Immature natural killer cell (primary cell): ENCODE results near the gene XNDC1N. TPM values are rescaled to one million over a fixed set of nuclear protein-coding genes. Genes with fewer than 3 reads are reported as not detected.

Experiments used
- DNase-seq, 3 donors: peaks; one replicate each; pipeline ENCODE4 v3.0.0; 2022; ENCODE audit warnings: mixed read lengths in 1 of 3
- H3K27ac Mint-ChIP-seq, 6 donors: one replicate each; pipeline ENCODE4 v1.8.0; 2020; ENCODE audit warnings: mixed read lengths in 6 of 6, mild to moderate bottlenecking in 5 of 6, inconsistent platforms in 4 of 6, moderate library complexity in 3 of 6
- H3K27me3 Mint-ChIP-seq, 3 donors: one replicate each; pipeline ENCODE4 v1.8.0; 2020 to 2021; ENCODE audit warnings: low read depth in 3 of 3, mild to moderate bottlenecking in 3 of 3, mixed read lengths in 3 of 3, moderate library complexity in 3 of 3, inconsistent platforms in 1 of 3
- H3K36me3 Mint-ChIP-seq, 3 donors: one replicate each; pipeline ENCODE4 v1.8.0; 2020; ENCODE audit warnings: mixed read lengths in 3 of 3, inconsistent platforms in 2 of 3, mild to moderate bottlenecking in 2 of 3
- H3K4me1 Mint-ChIP-seq, 2 donors: one replicate each; pipeline ENCODE4 v1.8.0; 2020; ENCODE audit warnings: inconsistent platforms in 2 of 2, mild to moderate bottlenecking in 2 of 2, mixed read lengths in 2 of 2, moderate library complexity in 1 of 2
- H3K4me3 Mint-ChIP-seq, 5 donors: one replicate each; pipeline ENCODE4 v1.8.0; 2020; ENCODE audit warnings: mild to moderate bottlenecking in 5 of 5, mixed read lengths in 5 of 5, inconsistent platforms in 3 of 5, moderate library complexity in 3 of 5
- H3K9me3 Mint-ChIP-seq, 6 donors: one replicate each; pipeline ENCODE4 v1.8.0; 2020; ENCODE audit warnings: mild to moderate bottlenecking in 6 of 6, mixed read lengths in 6 of 6, inconsistent platforms in 4 of 6, moderate library complexity in 3 of 6
- polyA plus RNA-seq, 3 donors: library from polyadenylated mRNA; unstranded; fragments of 300-500 nt; fragmentation: Illumina TruSeq; gene quantifications; one replicate each; pipeline ENCODE4 v1.2.3, GENCODE V29; 2021

XNDC1N gene
- polyA plus RNA-seq, 3 donors from 2014 or later, result 4.0 to 5.0 (median 4.5) TPM

DNA sequence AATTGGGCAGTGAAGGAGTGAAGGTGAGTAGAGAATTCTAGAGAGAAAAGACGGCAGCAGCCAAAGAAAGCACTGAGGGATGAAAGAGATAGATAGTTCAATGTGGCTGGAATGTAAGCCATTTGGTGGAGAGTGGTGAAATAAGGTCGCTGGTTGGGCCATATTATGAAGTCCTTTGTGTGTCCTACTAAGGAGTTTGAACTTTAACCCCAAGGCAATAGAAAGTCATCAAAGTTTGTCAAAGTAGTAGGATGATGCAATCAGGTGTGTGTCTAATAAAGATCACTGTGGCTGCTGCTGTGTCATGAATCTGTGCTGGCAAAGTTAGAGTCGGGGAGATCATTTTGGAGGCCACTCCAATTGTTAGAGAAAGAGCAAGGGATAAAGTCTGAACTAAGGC, 19.1 kb upstream of the XNDC1N start:
- H3K36me3 Mint-ChIP-seq, result peaks cover 0 to 4% (median 0%) of the 10 kb centered on the region in 3 donors
- H3K9me3 Mint-ChIP-seq, result no peaks in the 10 kb centered on the region
- H3K27me3 Mint-ChIP-seq, result no peaks in the 10 kb centered on the region
- H3K27ac Mint-ChIP-seq, result no peak overlapping the region
- peaks cover 11 to 36% of the 10 kb centered on the region in 2 donors for H3K4me1 Mint-ChIP-seq
- DNase-seq, result no peak
- no peak overlapping the region for H3K4me3 Mint-ChIP-seq

DNA sequence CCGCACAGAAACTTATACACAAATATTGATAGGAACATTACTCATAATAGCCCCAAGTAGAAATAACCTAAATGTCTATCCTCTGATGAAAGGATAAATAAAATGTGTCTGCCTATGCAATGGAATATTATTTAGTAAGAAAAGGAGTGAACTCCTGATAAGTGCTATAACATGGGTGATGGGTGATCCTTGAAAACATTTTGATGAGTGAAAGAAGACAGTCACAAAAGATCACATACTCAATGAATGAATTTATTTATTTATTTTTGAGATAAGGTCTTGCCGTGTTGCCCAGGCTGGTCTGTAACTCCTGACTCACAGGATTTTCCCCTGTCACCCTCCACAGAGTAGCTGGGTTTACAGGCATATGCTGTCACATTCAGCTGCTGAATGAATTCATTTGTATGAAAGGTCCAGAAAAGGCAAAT, 17.8 kb upstream of the XNDC1N start:
- H3K27me3 Mint-ChIP-seq, result no peaks in the 10 kb centered on the region
- no peak overlapping the region for H3K4me3 Mint-ChIP-seq
- no peaks in the 10 kb centered on the region for H3K9me3 Mint-ChIP-seq
- no peak for DNase-seq
- no peak overlapping the region for H3K27ac Mint-ChIP-seq
- H3K4me1 Mint-ChIP-seq, result peaks cover 11 to 36% of the 10 kb centered on the region in 2 donors
- peaks cover 0 to 4% (median 0%) of the 10 kb centered on the region in 3 donors for H3K36me3 Mint-ChIP-seq

DNA sequence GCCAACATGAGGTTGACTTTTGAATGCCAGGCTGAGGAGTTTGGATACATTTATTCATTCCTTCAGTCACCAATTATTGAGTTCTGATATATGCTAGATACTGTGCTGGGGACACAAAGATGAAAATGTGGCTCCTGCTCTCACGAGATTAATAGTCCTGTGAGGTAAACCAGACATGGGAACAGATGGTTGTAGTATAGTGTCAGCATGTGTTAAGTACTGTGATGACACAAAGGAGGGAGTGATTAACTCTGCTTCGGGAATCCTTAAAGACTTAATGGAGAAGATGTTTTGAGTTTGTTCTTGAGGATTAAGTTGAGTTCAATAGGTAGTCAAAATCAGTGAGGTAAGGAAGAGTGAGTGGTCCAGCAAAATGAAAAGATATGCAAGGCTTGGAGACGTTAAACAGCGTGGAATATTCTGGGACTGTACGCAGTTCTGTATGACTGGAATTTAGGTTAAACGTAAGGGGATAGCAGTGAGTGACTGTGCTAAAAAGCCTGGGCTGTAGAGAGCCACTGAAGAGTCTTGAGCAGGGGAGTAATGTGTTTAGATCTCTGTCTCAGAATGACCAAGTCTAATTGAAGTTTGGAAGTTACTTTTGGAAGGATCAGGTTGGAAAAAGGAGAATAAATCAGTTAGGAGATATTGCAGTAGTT, 12.3 kb upstream of the XNDC1N start:
- Mint-ChIP-seq H3K4me1 (peaks cover 4 to 11% of the 10 kb centered on the region in 2 donors), H3K27me3 (peaks cover 0 to 2% (median 0%) of the 10 kb centered on the region in 3 donors), H3K36me3 (peaks cover 0 to 4% (median 0%) of the 10 kb centered on the region in 3 donors), H3K27ac (no peak overlapping the region), H3K4me3 (no peak overlapping the region), H3K9me3 (no peaks in the 10 kb centered on the region)
- DNase-seq, result no peak

DNA sequence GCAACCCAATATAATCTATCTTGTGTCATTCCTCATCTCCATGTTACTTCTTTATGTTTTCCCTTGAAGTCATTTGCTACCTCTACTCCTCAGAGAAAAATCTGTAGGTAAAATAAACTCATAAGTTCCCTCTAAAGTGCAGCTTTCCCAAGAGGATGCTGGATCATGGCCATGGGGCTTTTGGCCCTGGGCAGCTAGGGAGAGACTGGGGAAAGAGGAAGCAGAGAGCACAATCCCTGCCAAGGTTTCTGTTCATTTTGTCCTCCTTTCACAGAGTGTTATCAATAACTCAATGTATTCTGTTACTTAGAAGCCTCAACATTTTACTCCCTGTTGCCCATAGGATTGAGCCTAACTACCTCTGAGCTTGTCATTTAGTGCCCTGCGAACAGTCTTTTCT, 9.4 kb upstream of the XNDC1N start:
- Mint-ChIP-seq H3K27me3 (peaks cover 0 to 2% (median 0%) of the 10 kb centered on the region in 3 donors), H3K4me1 (peaks cover 14% of the 10 kb centered on the region in 2 donors), H3K27ac (no peak overlapping the region), H3K36me3 (peaks cover 0 to 4% (median 0%) of the 10 kb centered on the region in 3 donors), H3K4me3 (no peak overlapping the region), H3K9me3 (no peaks in the 10 kb centered on the region)
- DNase-seq, result no peak

DNA sequence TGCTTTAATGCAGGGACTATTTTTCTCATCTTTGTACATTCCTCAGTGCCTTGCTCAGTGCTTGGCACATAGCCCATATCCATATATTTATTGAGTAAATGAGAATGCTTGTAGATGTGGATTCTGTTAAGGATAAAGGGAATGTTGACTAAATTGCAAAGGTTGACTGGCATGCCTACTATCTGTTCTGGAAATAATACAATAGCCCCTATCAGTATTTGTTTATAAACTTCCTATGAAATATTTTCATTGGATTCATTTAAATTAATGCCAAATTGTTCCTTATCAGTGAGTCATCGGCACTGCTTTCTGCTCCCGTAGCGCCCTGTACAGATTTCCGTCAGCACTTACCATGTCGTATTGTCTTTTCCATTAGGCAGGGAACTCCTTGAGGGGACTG, 8.4 kb upstream of the XNDC1N start:
- DNase-seq, result no peak
- Mint-ChIP-seq H3K4me1 (peaks cover 14 to 20% of the 10 kb centered on the region in 2 donors), H3K27ac (no peak overlapping the region), H3K9me3 (no peaks in the 10 kb centered on the region), H3K4me3 (no peak overlapping the region), H3K36me3 (peaks cover 0 to 4% (median 0%) of the 10 kb centered on the region in 3 donors), H3K27me3 (peaks cover 0 to 2% (median 0%) of the 10 kb centered on the region in 3 donors)

DNA sequence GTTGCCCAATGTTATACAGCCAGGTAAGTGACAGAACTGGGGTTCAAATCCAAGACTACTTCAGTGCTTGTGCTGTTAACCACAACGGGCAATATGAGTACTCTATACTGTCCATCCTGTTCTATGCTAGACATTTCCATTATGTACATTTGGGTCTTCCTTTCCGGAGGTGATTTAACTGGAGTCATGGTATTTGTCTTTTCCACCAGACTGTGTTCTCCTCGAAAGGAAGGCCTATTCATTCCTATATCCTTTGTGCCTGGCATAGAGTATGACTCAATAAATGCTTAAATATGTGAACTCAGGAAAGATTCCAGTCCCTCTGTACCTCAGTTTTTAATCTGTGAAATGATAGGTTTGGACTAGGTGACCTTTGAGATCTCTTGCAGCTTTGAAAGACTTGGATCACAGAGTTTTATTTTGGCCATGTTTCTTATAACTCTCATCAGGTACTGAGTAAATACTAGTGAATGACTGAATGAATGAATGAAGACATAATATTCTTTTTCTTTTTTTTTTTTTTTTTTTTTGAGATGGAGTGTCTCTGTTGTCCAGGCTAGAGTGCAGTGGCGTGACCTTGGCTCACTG, 7.0 kb upstream of the XNDC1N start:
- H3K27me3 Mint-ChIP-seq, result peaks cover 0 to 2% (median 0%) of the 10 kb centered on the region in 3 donors
- DNase-seq, result no peak
- no peaks in the 10 kb centered on the region for H3K9me3 Mint-ChIP-seq
- H3K27ac Mint-ChIP-seq, result no peak overlapping the region
- H3K4me1 Mint-ChIP-seq, result peaks cover 21 to 33% of the 10 kb centered on the region in 2 donors
- H3K4me3 Mint-ChIP-seq, result no peak overlapping the region
- peaks cover 0 to 4% (median 0%) of the 10 kb centered on the region in 3 donors for H3K36me3 Mint-ChIP-seq

DNA sequence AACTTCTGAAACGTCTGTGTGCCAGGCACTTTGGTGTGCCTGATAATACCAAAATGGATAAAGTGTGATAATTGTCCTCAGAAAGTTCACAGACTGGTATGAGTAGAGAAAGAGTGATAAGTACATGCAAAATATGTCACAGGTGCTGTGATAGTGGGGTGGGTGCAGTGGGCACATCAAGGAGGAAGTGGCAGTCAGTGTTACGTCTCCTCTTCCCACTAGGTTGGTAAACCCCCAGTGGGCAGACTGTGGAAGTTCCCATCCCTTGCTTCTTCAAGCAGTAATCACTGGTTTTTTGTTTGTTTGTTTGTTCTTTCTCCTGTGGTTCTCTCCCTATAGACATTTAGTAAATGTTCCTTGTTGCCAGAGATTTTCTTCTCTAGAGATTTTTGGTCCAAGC, 5.8 kb upstream of the XNDC1N start:
- Mint-ChIP-seq H3K4me1 (peaks cover 34 to 45% of the 10 kb centered on the region in 2 donors), H3K36me3 (peaks cover 0 to 4% (median 0%) of the 10 kb centered on the region in 3 donors), H3K4me3 (no peak overlapping the region), H3K27ac (peak overlapping the region in 3 of 6 donors; percentile 1 to 83 (median 37)), H3K27me3 (peaks cover 0 to 5% (median under 1%) of the 10 kb centered on the region in 3 donors), H3K9me3 (no peaks in the 10 kb centered on the region)
- peak in 1 of 3 donors; percentile 1 for DNase-seq

DNA sequence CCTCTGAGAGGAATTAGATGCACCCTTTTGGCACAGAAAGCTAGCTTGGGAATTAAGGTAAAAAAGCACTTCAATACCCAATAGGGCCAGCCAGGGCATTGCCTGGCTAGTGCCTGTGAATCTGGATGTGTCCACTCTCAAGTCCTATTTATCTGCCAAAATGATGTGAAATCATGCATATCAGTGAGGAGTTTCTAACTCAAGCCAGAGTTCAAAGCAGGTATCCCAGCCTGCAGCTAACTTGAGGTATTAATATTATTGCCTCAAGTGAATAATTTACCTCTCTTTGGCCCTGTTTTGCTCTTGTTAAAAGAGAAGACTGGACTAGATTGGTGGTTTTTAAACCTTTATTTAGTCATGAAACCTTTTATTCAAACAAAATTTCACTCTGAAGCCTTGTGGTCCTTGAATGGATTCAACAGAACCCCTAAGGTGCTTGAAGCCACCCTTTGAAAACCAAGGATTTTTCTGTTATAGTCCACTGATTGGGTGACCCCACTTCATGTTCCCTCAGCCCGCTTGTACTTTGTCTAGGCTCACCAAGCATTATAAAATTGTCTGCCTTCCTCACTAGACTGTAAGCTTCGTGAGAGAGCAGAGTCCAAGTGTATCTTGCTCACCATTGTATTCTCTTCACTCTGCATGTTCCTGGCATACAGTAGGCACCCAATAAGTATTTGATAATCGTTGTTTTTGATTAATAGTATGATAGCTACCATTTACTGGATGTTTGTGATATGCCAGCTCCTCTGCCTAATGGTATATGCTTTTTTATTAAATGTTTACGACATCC, 4.9 kb upstream of the XNDC1N start:
- Mint-ChIP-seq H3K36me3 (peaks cover 0 to 4% (median 0%) of the 10 kb centered on the region in 3 donors), H3K4me1 (peaks cover 42 to 54% of the 10 kb centered on the region in 2 donors), H3K27ac (peak overlapping the region in 2 of 6 donors; percentile 1 to 37), H3K4me3 (no peak overlapping the region), H3K27me3 (peaks cover 3 to 12% (median 9%) of the 10 kb centered on the region in 3 donors), H3K9me3 (no peaks in the 10 kb centered on the region)
- DNase-seq, result no peak

DNA sequence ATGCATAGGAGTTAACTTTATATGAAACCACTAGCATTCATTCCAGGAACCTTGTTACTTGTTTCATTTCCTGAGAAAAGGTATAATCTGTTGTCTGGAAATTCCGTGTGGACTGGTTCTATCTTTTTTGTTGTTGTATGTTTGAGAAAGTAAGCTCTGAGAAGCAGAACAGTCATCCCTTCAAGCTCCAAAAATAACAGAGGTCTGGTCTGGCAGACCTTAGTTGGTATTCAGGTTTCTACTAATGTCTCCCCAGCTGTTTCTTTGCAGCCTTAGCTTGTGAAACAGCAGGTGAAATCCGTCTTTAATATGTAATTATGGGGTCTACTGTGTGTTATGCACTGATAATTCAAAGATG, 2.8 kb upstream of the XNDC1N start:
- peaks cover 52 to 68% of the 10 kb centered on the region in 2 donors for H3K4me1 Mint-ChIP-seq

DNA sequence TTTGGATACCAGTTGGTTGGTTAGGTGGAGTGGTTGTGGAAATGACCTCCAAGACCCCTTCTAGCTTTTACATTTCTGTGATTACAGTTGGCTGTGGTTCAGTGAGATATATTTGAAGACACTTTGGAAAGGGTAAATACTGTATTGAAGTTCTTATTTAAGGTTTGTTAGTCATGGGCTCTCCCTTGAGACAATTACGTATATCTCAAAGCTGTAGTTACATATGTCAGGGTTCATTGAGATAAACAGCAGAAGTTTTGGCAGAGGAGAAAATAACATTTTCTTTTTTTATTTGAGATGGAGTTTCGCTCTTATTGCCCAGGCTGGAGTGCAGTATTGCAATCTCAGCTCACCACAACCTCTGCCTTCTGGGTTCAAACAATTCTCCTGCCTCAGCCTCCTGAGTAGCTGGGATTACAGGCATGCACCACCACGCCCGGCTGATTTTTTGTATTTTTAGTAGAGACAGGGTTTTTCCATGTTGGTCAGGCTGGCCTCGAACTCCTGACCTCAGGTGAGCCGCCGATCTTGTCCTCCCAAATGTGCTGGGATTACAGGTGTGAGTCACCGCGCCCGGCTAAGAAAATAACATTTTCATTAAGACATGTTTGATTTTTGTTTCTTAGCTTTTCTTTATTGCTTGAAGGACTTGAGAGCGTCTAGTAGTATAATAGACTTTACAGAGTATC, 2.3 kb upstream of the XNDC1N start:
- no peak for DNase-seq
- no peaks in the 10 kb centered on the region for H3K36me3 Mint-ChIP-seq
- H3K4me1 Mint-ChIP-seq, result peaks cover 52 to 68% of the 10 kb centered on the region in 2 donors
- H3K4me3 Mint-ChIP-seq, result peak overlapping the region; percentile 16 to 100 (median 99)
- H3K27ac Mint-ChIP-seq, result peak overlapping the region in 3 of 6 donors; percentile 4 to 97 (median 54)
- peaks cover 5 to 18% (median 9%) of the 10 kb centered on the region in 3 donors for H3K27me3 Mint-ChIP-seq
- H3K9me3 Mint-ChIP-seq, result no peaks in the 10 kb centered on the region

More for the DNA sequence above, 2.8 kb upstream of the XNDC1N start:
- Mint-ChIP-seq H3K4me3 (peak overlapping the region in 2 of 5 donors; percentile 11 to 40), H3K36me3 (no peaks in the 10 kb centered on the region), H3K27me3 (peaks cover 5 to 18% (median 9%) of the 10 kb centered on the region in 3 donors), H3K9me3 (no peaks in the 10 kb centered on the region), H3K27ac (no peak overlapping the region)
- no peak for DNase-seq

DNA sequence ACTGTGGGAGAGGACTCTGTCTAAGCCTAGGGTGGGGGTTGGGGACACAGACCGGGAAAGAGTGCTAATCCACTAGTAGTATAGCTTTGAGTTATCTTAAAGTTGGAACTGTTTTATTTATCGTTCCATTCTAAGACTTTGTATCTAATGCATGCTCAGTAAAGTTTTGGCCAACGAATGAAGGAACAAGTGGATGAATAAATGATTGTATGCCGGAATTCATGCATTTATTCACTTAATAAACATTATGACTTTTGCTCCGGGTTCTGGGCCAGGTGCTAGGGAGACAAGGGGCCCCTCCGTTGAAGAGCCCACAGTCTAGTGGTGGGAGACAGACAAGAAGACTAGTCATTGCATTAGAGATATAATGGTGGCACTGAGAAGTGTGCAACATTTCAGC, 1.1 kb upstream of the XNDC1N start:
- Mint-ChIP-seq H3K27ac (peak overlapping the region; percentile 95 to 99 (median 98)), H3K9me3 (no peaks in the 10 kb centered on the region), H3K36me3 (no peaks in the 10 kb centered on the region), H3K4me1 (peaks cover 51 to 66% of the 10 kb centered on the region in 2 donors), H3K4me3 (peak overlapping the region; percentile 98 to 100 (median 99)), H3K27me3 (peaks cover 5 to 18% (median 9%) of the 10 kb centered on the region in 3 donors)
- no peak for DNase-seq

DNA sequence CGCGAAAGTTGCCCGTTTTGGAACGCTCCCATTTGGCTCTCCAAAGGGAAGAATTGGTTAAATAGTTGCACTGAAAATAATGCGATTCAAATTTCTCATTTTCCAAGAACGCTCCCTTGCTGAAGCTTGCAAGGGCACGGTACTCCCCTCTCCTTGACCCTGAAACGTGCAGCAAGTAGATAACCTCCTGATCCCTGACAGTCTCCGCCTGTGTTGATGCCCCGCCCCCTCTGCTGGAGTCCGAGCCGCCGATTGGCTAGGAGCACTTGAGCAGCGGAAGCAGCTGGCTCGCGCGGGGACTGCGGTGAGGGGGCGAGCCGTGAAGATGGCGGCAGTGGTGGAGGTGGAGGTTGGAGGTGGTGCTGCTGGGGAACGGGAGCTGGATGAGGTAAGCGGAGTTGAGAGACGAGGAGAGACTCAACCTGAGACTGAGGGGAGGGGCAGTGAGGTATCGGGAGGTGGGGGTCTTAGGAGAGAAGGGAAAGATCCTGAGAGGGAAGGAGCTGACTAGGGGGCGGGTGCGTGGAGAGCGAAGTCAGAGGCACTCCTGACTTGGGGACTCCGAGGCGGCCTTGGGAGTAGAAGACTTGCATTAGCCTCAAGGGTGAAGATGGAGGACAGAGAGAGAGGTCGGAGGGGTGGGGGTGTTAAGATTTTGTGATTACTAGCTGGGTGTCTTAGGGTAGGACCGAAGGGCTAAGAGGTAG, 496 bp upstream of the XNDC1N start, which contains the start of gene RNF121:
Gene RNF121 (plus strand): TSS at position 310 of the 707 bp plus-strand sequence. CDS start 16 bp downstream, at position 326.
- peak; percentile 95 for DNase-seq
- H3K27me3 Mint-ChIP-seq, result peaks cover 5 to 18% (median 9%) of the 10 kb centered on the region in 3 donors
- no peaks in the 10 kb centered on the region for H3K9me3 Mint-ChIP-seq
- H3K4me1 Mint-ChIP-seq, result peaks cover 45 to 60% of the 10 kb centered on the region in 2 donors
- H3K27ac Mint-ChIP-seq, result peak within 1 kb of the TSS; percentile 95 to 99 (median 98)
- peak within 1 kb of the TSS; percentile 98 to 100 (median 99) for H3K4me3 Mint-ChIP-seq
- H3K36me3 Mint-ChIP-seq, result no peaks in the 10 kb centered on the region
